SK-N-DZ (cell line): ENCODE results near the gene NEDD9. TPM values are rescaled to one million over a fixed set of nuclear protein-coding genes. Genes with fewer than 3 reads are reported as not detected.
A peak's percentile ranks its signal among the peaks of the same experiment; 100 is the strongest.

Source experiments
- DNase-seq: peaks from one replicate; pipeline ENCODE4 v3.0.0-alpha.2; 2015; ENCODE audit warnings: low spot score
- polyA plus RNA-seq, 2 experiments: library from polyadenylated mRNA; depleted of rRNA; stranded (reverse); fragments of >200 nt; gene quantifications; 2 replicates each; pipeline ENCODE4 v1.2.3, GENCODE V29; 2014

The NEDD9 gene
- polyA plus RNA-seq (2014; cell fraction: cytosol; rRNA removed) = 0.14 and 0.31 TPM in 2 replicates
- 0.13 and 0.14 TPM in 2 replicates for polyA plus RNA-seq (2014; cell fraction: nucleus; rRNA removed)

DNA sequence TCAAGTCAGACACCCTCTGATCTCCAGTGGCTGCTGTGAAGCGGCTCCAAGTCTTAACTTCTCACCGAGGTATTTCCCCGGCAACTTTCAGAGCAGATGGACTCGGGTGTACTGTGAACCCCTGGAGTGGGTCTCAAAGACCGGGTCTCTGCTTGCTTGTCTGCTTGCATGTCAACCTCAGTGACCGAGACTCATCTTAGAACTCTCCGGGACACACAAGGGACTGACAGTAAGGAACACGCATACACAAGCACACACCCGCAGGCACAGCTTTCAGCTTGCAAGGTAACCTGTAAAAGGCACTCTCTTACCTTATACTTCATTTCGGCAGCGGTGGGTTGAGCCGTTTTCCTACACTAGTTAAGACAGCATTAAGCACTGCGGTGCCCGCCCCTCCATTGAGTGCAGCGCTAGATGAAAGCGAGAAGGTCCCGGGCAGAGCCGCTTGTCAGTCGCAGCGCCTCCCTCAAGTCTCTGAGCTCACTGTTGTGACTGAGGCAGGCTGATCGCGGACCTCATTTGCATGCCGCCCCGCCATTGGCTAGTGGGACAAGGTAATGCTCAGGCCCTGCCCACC lies at the start of gene NEDD9:
Gene NEDD9 (minus strand): TSS at position 476 of the 577 bp plus-strand sequence. CDS start 153 bp downstream, at position 323.
- DNase-seq = peak; percentile 91

DNA sequence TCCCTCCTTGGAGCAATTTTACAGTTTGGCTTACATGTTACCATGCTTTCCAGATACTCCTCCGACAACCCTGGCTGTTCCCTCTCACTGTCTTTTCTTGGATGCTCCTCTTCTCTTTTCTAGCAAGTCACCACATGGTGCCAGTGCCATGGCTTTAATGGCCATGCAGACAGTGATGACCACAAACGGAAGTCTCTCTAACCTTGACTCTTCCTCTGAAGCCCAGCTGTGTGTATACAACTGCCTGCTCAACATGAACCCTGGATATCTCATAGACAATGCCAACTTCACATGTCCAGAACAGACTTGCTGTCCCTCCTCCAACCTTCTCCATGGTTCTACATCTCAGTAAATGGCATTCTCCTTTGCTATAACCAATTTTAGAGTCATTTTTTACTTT lies 49.8 kb upstream of the NEDD9 start:
- DNase-seq = no peak

DNA sequence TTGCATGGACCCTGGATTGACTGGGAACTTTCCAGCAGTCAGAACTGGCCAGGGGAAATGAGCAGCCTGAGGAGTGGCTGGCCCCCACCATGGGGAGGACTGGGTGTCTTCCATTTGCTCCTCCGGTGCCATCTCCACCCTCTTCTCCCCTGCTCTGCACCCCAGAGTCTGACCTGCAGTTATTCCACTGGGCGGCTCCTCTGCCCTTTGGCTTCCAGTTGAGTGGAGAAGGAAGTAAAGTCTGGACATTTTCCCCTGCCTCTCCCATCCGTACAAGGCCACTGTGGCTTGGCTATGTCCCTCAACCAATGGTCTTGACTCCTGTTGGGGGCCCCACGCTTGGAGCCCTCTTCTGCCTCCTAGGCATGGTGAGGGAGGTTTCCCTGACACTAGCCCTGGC lies 47.9 kb upstream of the NEDD9 start:
- no peak for DNase-seq

DNA sequence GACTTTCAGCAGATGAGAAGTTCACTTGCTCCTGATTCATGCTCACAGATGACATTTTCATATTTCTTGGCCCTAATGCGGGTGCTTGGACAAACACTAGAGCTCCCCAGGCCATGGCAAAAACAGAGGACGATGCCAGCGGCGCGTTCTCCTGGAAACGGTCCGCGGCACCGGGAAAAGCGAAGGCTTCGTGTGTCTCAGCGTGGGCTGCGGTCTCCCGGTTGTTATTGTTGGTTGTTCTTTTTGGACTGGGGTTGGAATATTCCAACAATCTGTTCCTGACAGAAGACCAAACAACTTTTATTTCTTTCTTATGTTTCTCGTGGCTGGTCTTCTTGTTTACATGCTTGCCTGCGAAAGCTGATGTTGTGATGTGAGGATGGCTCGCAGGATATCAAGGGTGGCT lies 46.8 kb upstream of the NEDD9 start:
- DNase-seq = no peak

DNA sequence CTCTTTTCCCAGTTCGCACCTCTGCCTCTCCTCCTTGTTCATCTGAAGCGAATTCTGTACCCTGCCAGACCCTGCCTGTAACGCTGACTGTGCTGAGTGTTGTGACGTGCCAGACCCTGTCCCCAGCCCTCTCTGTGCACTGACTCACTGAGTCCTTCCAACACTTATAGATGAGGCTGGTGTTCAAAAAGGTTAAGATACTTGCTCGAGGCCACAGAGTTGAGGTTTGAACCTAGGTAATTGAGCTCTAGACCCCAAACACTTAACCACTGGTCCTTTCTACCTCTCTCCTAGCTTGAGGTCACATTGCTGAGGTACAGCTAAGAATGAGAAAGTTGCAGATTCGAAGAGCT lies 45.7 kb upstream of the NEDD9 start:
- no peak for DNase-seq

DNA sequence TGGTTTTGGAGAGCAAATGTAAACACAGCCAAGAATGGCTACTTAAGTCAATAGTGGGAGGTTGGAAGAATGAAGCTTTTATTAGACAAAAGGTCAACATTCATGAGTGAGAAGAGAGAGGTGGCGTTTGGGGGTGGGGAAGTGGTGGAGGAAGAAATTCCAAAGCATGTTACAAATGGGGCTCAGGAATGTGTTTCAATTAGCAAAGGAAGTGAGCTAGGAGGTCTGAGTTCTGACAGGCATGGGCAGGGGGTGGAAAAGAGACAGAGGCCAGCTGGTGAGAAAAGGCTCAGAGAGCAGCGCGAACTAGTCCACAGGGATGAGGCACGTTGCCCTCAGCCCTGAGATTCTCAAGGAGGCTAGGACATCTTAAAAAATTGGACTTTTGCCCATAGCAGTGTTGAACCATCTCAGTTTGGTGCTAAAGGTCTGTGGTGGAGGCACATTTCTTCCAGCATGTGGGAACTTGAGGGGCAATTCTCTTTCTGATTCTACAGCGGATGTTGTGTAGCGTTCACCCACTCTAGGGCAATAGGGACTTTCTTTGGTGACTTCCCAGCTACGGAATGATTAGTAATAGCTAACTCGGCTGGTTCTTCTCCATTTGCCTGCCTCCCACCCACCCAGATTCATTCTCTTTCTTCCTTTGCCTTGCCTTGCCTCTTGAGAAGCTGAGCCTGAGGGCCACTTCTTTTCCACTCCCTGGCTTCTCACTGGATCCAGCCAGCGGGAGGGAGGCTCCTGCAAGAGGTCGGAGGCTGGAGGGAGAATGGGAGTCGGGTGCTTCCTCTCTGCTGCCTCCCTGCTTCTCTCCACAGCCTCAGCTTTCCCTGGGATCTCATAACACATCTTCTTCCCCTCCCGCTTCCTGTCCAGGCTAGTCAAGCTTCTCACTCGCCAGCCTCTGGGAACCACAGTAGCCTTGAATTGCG lies 45.1 kb upstream of the NEDD9 start:
- DNase-seq = no peak

DNA sequence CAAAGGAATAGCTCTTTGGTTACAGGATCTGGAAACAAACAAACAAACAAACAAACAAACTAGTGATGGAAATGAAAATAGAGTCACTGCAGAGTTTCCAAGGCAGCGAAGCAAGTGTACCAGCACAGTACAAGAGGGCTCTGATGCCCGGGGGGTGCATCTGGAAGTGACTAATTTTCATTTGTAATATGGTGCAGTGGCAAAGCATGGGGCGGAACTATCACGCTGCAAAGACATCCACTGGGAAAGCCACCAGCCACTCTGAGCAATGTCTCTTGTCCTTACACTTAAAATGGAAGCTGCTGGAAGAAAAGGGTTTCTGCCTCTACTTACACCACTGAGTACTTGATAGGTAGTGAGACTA lies 44.4 kb upstream of the NEDD9 start:
- DNase-seq = no peak

- DNase-seq = no peak
Observed at GRCh38 chr6:11276228-11276627, 43.8 kb upstream of the NEDD9 start.

DNA sequence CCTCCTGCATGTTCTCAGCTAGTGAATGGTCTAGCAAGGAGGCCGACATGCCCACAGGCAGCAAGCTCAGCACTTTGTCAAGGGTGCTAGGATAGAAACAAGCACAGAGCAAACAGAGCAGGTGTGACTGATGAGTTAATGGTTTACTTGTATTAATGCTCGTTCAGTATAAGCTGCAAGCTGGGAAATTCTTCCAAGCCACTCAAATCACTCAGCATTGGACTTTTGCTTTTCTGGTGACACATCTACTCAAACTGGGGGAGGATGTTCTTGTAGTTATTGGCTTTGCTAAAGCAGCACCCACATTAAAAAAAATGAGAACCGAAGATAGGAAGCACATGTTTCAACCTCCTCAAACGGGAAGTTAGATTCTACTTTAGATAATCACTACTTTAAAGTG lies 43.1 kb upstream of the NEDD9 start:
- no peak for DNase-seq

DNA sequence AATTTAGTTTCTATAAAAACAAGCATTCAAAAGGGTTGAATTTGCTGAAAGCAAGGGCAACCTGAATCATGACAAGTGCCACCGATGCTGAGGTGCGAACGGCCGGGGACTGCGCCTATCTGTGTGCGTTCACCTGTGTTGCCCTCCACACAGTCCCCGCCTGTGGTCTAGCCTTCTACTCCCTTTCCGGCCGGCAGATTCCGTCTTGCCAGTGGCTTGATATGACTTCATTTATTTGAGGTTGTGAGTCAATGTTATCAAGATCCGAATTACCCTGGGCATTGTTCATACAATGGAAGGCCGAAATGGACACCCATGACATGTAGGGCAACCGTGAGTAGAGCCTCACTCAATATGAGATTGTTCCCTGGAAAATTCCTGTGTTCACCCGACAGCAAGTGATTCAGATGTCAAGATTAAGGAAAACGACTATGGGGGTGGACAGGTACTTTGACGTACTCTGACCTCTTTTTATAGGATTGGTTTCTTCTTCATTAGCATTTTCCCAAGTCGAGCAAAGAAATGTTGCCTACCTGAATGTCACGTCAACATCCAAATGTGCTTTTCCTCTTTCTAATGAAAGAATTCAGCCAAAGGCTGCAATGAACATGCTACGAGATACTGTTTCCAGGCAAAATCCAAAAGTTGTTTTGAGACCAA lies 41.1 kb upstream of the NEDD9 start:
- no peak for DNase-seq

DNA sequence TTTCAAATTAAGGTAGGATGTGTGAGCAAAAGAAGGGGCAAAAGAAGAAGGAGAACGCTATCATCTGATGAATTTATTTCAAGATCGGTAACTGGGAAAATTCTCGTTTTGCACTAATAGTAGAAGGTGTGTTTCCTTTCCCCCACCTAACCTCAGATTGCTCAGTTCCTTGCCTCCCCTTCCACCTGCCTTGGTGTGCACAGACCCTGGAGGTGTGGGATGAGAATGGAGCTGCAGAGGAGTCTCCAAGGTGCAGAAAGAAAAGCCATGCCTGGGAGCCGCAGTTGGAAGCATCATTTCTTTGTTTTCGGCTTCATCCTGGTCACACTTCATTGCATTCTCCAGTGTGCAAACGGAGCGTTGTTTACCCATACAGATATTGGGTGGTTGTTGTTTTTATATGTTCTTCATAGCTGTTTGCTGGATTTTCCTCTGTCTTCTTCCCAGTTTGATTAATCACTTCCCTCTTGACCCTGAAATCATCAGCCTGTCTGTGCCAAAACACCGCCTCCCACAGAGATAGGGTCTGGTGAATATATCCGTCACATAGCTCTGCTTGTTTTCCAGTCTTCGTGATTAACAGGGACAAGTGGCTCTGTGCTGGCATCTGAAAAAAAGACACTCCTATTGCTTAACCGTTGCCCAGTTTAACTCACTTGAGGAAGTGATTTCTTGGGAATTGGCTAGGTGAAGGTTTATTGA lies 40.2 kb upstream of the NEDD9 start:
- DNase-seq = no peak

GRCh38 chr6:11271228-11272020 lies 39.0 kb upstream of the NEDD9 start:
- no peak for DNase-seq

GRCh38 chr6:11270030-11271027 lies 37.9 kb upstream of the NEDD9 start:
- DNase-seq = peak; percentile 46

DNA sequence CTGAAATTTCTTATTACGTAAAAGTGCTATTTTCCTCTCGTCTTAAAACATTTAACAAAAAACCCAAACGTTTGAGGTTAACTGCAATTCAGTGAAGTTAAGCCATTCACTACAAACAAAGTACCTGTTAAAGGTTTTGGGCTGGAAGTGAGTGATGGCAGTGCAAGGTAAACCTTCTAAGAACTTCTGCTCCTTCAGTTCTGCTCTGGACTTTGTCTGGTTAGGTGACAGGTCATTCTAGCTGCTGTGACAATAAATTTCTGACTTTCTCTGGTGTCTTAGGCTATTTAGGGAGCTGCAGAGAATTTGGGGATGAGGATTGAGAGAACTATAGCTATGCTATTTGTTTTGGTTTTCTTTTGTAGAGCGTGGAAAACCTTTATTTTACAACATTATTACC lies 36.5 kb upstream of the NEDD9 start:
- no peak for DNase-seq

DNA sequence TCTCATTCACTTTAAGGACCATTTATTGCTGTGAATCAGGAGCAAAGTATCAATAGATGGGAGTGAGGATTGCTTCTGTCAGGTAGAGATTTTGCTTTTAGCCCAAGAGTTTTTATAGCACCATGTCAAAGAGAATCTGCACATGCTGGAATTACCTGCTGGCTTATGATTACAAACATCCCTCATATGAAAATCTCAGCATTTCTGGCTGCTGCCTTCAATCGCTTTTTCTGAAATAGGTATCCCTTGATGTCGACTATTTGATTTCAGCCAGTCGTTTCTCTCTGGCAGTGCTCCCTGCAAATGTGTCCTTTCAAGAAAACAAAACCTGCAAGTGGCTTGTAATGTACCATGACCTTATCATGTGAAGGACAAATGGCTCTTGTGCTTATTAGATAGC lies 34.5 kb upstream of the NEDD9 start:
- no peak for DNase-seq

DNA sequence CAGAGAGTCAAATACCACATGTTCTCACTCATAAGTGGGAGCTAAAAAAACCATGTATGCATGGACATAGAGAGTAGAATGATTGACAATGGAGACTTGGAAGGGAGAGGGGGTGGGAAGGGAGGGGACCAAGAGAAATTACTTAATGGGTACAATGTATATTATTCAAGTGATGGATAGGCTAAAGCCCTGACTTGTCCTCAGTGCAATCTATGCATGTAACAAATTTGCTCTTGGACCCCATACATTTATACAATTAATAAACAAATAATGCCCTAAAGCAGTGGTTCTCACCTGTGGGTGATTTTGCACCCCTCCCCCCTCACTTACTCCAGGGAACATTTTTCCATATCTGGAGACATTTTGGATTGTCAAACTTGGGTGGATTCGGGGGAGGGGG lies 33.5 kb upstream of the NEDD9 start:
- DNase-seq = no peak

DNA sequence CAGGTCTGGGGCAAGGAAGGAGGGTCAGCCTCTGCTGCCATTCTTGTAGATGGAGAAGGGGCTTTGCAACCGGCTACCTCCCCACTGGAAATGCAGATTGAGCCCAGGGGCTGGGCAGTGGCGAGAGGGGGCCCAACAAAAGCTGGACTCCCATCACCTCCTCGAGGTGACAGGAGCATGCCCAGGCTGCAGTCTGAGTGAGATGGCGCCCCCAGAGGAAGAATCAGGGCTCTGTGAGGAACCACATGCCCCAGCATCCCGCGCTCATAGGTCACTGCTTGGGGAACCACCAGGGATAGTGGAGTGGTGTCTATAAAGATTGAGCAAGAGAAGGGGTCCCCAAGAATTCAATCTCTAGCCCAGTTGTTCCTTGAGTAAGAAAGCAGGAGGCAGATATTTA lies 31.6 kb upstream of the NEDD9 start:
- DNase-seq = no peak

DNA sequence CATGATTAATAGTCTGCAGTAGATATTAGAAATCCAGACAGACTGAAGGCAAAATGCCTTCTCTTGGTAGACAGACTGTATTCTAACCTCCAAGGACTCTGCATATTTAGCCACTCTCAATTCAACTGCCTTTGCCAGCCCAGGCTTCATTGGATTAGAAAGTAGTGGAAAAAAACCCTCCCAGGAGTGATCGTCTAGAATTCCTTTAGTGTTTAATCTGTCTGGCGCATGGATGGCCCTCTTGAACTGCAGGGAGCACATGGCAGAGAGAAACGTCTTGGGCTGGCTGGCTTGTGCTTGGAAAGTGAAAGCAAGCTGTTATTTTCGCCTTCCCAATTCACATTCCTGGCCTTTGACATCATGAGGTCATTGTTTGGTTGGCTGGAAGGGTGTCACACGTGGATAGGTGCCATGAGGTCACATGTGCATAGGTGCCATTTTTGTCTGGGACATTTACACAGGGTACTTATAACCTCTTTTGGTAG lies 30.9 kb upstream of the NEDD9 start:
- DNase-seq = no peak

DNA sequence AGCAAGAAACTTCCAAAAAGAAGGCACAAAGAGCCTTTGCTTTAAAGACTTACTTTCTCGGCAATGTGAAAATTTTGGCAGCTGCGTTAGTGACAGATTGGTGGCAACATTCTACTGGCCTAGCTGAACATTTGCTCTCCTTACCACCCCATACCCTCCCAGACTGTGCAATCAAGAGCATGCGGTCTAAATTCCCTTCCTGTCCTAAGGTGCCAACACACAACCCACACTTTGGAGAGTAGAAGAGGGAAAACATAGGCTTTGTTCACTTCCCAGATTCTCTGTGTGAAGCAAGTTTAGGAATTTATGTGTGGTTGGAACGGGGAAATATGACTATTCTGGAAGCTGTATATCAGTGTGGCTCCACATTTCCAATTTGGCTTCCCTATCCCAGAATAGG lies 29.8 kb upstream of the NEDD9 start:
- no peak for DNase-seq
